Measurements from ENCODE around the gene CCDC60. TPM values are rescaled to one million over a fixed set of nuclear protein-coding genes. Genes with fewer than 3 reads are reported as not detected.

CCDC60 gene
- total RNA-seq, 1 experiment from 2014 or later, result not detected

- ChIA-PET POLR2A (no interaction called here), CTCF (no interaction called here), RAD21 (ENCODE audit: low non-redundant PET in 1 of 2, low total read pairs in 2 of 2, uncharacterized antibody in 2 of 2, unreplicated experiment in 2 of 2) (no interaction called here)
- BruUV-seq (replicated peaks), result no TSS peak
- Histone ChIP-seq H3K9me3 (ENCODE audit: control insufficient read depth in 1 of 2, insufficient read depth in 1 of 2, low read depth in 1 of 2, low read length in 2 of 2) (no peaks in the 10 kb centered on the region), H3K4me3 (replicated peaks in 1 of 2; ENCODE audit: low read depth in 1 of 2, low read length in 2 of 2) (no peak overlapping the region), H3K36me3 (ENCODE audit: control insufficient read depth in 1 of 2, insufficient read depth in 2 of 2, low read length in 2 of 2) (no peaks in the 10 kb centered on the region), H3K79me2 (ENCODE audit: insufficient read depth, low read length) (no peaks in the 10 kb centered on the region), H2AFZ (ENCODE audit: low read depth, low read length, poor library complexity, severe bottlenecking) (no peak overlapping the region), H3K27ac (ENCODE audit: low read depth, low read length) (no peak overlapping the region), H3K27me3 (ENCODE audit: insufficient read depth, low read length) (peaks cover 10% of the 10 kb centered on the region), H4K20me1 (ENCODE audit: insufficient read depth) (no peaks in the 10 kb centered on the region; the same call in 1 of the 2 replicates), H3K9me2 (ENCODE audit: insufficient read depth) (no peaks in the 10 kb centered on the region), H3K9ac (ENCODE audit: low read length) (no peak overlapping the region), H3K4me1 (ENCODE audit: control insufficient read depth in 1 of 2, insufficient read depth in 2 of 2, low read length in 2 of 2) (no peaks in the 10 kb centered on the region), H3K4me2 (ENCODE audit: low read length) (no peak overlapping the region)
- DNase-seq (ENCODE audit: low read depth, low spot score) (no peak), ATAC-seq (no peak)
- intact Hi-C loops (cut with micrococcal nuclease), result no loop called here
- no peak for TF ChIP-seq JUND (IDR thresholded peaks at IDR 0.05)
- TF ChIP-seq FOSL1 (IDR thresholded peaks at IDR 0.05; ENCODE audit: low read depth), result no peak
- TF ChIP-seq CBX3 (IDR thresholded peaks at IDR 0.05; ENCODE audit: low read depth), result no peak
- no peak for TF ChIP-seq POLR2A (IDR thresholded peaks at IDR 0.05; ENCODE audit: borderline replicate concordance, extremely low read depth, insufficient read depth, insufficient read length)
- no peak for TF ChIP-seq REST (IDR thresholded peaks at IDR 0.05; ENCODE audit: low read depth)
- no peak for TF ChIP-seq ZBTB33 (IDR thresholded peaks at IDR 0.05; ENCODE audit: extremely low read depth, insufficient replicate concordance, low read length)
- TF ChIP-seq CTCF (IDR thresholded peaks at IDR 0.05 in 2 of 3, conservative IDR thresholded peaks at IDR 0.05 in 1 of 3; ENCODE audit: borderline replicate concordance in 1 of 3, insufficient read depth in 1 of 3, low read depth in 2 of 3, low read length in 2 of 3), result no peak
- no peak for TF ChIP-seq EZH2phosphoT487 (IDR thresholded peaks at IDR 0.05; ENCODE audit: borderline replicate concordance)
Measured at GRCh38 chr12:119381471-119382235, 47.1 kb downstream of the CCDC60 start.

Measured in HCT116 (cell line).